C4-2B (cell line): ENCODE results near the gene ZNF430.

Experiments used
- CTCF ChIP-seq: fragments of 450-650 bp; conservative IDR thresholded peaks from 2 replicates; pipeline ENCODE4 v1.5.1; 2017; ENCODE audit warnings: mild to moderate bottlenecking
- ZFX ChIP-seq: fragments of 450-650 bp; IDR thresholded peaks from 2 replicates; pipeline ENCODE4 v1.6.1; 2017

GRCh38 chr19:21082011-21082975 is 61.8 kb downstream of the ZNF430 start, which contains the start of gene ZNF714:
- no peak for TF ChIP-seq CTCF
- peak; percentile 78 for TF ChIP-seq ZFX
